Tibial artery (tissue), 4 donors: ENCODE data around the gene VEPH1.
A peak's percentile ranks its signal among the peaks of the same experiment; 100 is the strongest.

Experiments
- DNase-seq, 2 donors: peaks; one replicate each; pipeline ENCODE4 v3.0.0-alpha.2; 2019
- H3K27ac ChIP-seq, 2 donors: fragments of 200-600 bp; sonication (generic) in 1 of 2; 1 replicate in 1 of 2; 2 replicates in 1 of 2; pipeline ENCODE4 v1.5.1; 2018 to 2019; ENCODE audit warnings: mild to moderate bottlenecking in 1 of 2
- H3K27me3 ChIP-seq, 2 donors: fragments of 200-600 bp; sonication (generic) in 1 of 2; one replicate each; pipeline versions ENCODE4 v1.5.1 to v1.6.0; 2016 to 2019
- H3K36me3 ChIP-seq, 3 donors: fragments of 200-600 bp; sonication (generic) in 2 of 3; one replicate each; pipeline ENCODE4 v1.5.1; 2016 to 2019; ENCODE audit warnings: mild to moderate bottlenecking in 2 of 3
- H3K4me1 ChIP-seq, 4 donors: fragments of 200-600 bp; sonication (generic) in 2 of 4; 1 replicate in 3 of 4; 2 replicates in 1 of 4; pipeline ENCODE4 v1.5.1; 2016 to 2019
- H3K4me3 ChIP-seq, 2 donors: fragments of 200-600 bp; sonication (generic) in 1 of 2; 1 replicate in 1 of 2; 2 replicates in 1 of 2; pipeline ENCODE4 v1.5.1; 2018 to 2019; ENCODE audit warnings: mild to moderate bottlenecking in 2 of 2
- H3K9me3 ChIP-seq, 3 donors: fragments of 200-600 bp; sonication (generic) in 1 of 3; one replicate each; pipeline ENCODE4 v1.5.1; 2016 to 2019
- intact Hi-C: fragments of 100-400 bp; cut with DNase I; formaldehyde crosslinking; loops from one replicate; pipeline ENCODE4 v1.15.0; 2023; ENCODE audit warnings: low total_unique reads
- TF ChIP-seq, protein P1 (sequence below), 2 experiments: fragments of 200-600 bp in 1 of 2; fragments of 450-650 bp in 1 of 2; IDR thresholded peaks; one replicate each; pipeline ENCODE4 v1.5.1; 2017 to 2019; ENCODE audit warnings: antibody characterized with exemption in 2 of 2, mild to moderate bottlenecking in 1 of 2, moderate library complexity in 1 of 2

The VEPH1 gene

DNA sequence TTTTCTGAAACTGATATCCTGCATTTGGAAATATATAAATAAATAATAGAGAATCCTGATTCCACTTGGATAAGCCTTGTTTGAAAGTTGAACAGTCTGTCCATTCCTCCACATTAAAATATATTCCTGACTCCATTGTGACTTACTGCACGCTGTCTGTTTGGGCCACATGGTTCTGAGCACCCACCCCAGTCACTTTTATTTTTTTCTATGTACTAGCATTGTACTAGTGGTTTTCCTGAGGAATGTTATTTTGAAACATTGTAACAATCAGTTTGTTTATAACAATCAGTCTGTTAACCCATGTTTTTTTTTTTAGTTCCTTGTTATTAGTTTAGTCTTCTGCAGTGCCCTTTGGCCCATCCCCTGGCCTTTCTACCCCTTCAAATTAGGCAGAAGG is 255.8 kb downstream of the VEPH1 start:
- DNase-seq: no peak

DNA sequence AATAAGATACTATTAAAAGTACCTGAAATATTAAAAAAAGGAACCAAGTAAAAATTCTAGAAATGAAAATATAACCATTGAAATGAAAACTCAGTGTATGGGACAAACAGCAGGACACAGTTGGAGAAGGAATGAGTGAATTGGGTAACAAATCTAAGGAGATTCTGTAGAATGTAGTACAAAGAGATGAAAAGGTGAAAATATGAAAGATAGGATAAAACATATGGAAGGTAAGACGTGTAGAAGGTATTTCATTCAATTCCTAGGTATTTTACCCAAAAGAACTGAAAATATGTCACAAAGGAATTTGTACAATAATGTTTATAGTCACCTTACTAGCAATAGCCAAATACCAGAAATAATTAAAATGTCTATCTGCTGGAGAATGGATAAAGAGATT is 260.4 kb downstream of the VEPH1 start:
- Histone ChIP-seq H3K9me3 (no peaks in the 10 kb centered on the region), H3K27ac (no peak overlapping the region), H3K4me1 (peaks cover 0 to 15% (median 5%) of the 10 kb centered on the region in 4 donors), H3K36me3 (no peaks in the 10 kb centered on the region), H3K27me3 (no peaks in the 10 kb centered on the region), H3K4me3 (no peak overlapping the region)
- intact Hi-C loops: no loop called here
- TF ChIP-seq, protein P1, sequence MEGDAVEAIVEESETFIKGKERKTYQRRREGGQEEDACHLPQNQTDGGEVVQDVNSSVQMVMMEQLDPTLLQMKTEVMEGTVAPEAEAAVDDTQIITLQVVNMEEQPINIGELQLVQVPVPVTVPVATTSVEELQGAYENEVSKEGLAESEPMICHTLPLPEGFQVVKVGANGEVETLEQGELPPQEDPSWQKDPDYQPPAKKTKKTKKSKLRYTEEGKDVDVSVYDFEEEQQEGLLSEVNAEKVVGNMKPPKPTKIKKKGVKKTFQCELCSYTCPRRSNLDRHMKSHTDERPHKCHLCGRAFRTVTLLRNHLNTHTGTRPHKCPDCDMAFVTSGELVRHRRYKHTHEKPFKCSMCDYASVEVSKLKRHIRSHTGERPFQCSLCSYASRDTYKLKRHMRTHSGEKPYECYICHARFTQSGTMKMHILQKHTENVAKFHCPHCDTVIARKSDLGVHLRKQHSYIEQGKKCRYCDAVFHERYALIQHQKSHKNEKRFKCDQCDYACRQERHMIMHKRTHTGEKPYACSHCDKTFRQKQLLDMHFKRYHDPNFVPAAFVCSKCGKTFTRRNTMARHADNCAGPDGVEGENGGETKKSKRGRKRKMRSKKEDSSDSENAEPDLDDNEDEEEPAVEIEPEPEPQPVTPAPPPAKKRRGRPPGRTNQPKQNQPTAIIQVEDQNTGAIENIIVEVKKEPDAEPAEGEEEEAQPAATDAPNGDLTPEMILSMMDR (IDR thresholded peaks at IDR 0.05): no peak
- DNase-seq: no peak

More for the DNA sequence above, 255.8 kb downstream of the VEPH1 start:
- no peak overlapping the region for H3K4me3 ChIP-seq
- no peak overlapping the region for H3K27ac ChIP-seq
- no peaks in the 10 kb centered on the region for H3K36me3 ChIP-seq
- no peaks in the 10 kb centered on the region for H3K27me3 ChIP-seq
- H3K9me3 ChIP-seq: no peaks in the 10 kb centered on the region
- H3K4me1 ChIP-seq: peaks cover 0 to 27% (median 9%) of the 10 kb centered on the region in 4 donors
- TF ChIP-seq, protein P1 (IDR thresholded peaks at IDR 0.05): no peak
- intact Hi-C loops: no loop called here

DNA sequence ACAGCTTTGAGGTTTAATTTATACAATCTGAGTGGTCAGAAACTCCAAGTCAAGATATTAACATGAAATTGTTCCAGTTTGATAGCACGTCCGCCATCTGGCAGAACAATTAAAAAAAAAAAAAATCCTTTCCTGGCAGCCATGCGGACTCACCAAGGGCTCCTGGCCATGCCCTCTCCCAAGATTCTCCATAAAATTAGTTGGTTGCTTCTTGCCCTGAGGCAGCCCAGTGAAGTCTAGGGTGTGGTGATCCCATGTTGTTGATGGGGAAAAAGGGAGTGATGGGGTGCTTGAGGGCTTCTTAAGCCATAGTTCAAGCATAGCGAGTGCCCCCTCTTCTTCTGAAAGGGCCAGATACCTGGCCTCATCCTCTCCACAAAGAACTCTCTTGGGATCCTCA is 261.6 kb downstream of the VEPH1 start:
- no peak for DNase-seq
- H3K27me3 ChIP-seq: no peaks in the 10 kb centered on the region
- H3K4me1 ChIP-seq: peaks cover 0 to 4% (median 0%) of the 10 kb centered on the region in 4 donors
- no peaks in the 10 kb centered on the region for H3K36me3 ChIP-seq
- intact Hi-C loops: no loop called here
- H3K9me3 ChIP-seq: no peaks in the 10 kb centered on the region
- no peak overlapping the region for H3K27ac ChIP-seq
- TF ChIP-seq, protein P1 (IDR thresholded peaks at IDR 0.05): no peak
- H3K4me3 ChIP-seq: no peak overlapping the region

DNA sequence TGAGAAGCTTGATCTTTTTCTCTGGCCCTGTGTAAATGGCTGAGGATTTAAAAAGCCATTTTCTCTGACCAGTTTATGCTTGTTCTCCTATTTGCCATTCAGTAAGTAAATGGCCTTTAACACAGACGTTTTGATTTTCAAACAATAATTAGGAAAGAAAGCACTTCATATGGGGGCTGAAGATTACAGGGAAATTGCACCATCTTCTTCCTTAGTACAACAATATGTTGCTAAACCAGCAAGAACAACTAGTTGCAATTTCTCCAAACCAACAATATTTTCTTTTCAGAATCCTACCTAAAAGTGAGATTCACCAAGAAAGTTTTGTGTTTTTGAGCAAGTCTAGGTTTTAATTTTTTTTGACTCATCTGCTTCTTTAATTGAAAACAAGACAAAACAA is 262.8 kb downstream of the VEPH1 start:
- Histone ChIP-seq H3K27me3 (no peaks in the 10 kb centered on the region), H3K9me3 (no peaks in the 10 kb centered on the region), H3K4me3 (no peak overlapping the region), H3K27ac (no peak overlapping the region), H3K36me3 (no peaks in the 10 kb centered on the region), H3K4me1 (peaks cover 0 to 4% (median 0%) of the 10 kb centered on the region in 4 donors)
- DNase-seq: no peak
- intact Hi-C loops: no loop called here
- TF ChIP-seq, protein P1 (IDR thresholded peaks at IDR 0.05): no peak

DNA sequence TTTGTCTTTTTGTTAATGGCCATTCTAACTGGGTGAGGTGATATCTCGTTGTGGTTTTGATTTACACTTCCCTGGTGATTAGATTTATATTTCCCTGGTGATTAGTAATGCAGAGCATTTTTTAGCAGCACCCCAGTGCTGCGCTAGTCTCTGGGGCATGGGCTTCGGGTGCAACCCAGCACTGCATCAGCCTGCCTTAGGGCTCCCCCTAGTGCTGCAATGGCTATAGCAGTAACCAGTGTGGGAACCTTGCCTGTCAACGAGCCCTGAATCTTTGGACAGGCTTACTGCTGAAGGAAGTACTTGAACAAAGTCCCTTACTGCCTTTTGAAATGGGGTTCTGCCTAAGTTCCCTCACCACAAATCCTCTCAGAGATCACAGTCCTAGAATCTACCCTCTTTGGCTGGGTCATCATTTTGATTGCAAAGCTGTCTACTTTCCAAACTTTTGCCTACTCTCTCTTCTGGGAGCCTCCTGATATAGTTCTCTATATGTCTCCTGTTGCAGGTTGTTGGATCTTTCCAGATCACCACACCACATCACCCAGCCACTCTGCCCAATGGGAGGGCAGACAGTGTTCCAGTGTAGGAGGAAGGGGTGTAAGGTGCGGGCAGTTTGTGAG is 264.0 kb downstream of the VEPH1 start:
- peak in 1 of 2 donors; percentile 56 for DNase-seq

More for the DNA sequence above, 264.0 kb downstream of the VEPH1 start:
- H3K4me1 ChIP-seq: peaks cover 0 to 4% (median 0%) of the 10 kb centered on the region in 4 donors
- H3K27me3 ChIP-seq: no peaks in the 10 kb centered on the region
- no peak overlapping the region for H3K4me3 ChIP-seq
- intact Hi-C loops: no loop called here
- H3K9me3 ChIP-seq: no peaks in the 10 kb centered on the region
- H3K27ac ChIP-seq: no peak overlapping the region
- H3K36me3 ChIP-seq: no peaks in the 10 kb centered on the region
- TF ChIP-seq, protein P1 (IDR thresholded peaks at IDR 0.05): peak; percentile 15 to 52
